ENCODE data around the gene NOL3. TPM values are rescaled to one million over a fixed set of nuclear protein-coding genes. Genes with fewer than 3 reads are reported as not detected.

Gene NOL3
- total and polyA plus RNA-seq, 9 of the 15 experiments (the other 6 are each of a cell fraction or from before 2014, with no cell fraction given): 0.45 to 14.0 (median 5.4) TPM

DNA sequence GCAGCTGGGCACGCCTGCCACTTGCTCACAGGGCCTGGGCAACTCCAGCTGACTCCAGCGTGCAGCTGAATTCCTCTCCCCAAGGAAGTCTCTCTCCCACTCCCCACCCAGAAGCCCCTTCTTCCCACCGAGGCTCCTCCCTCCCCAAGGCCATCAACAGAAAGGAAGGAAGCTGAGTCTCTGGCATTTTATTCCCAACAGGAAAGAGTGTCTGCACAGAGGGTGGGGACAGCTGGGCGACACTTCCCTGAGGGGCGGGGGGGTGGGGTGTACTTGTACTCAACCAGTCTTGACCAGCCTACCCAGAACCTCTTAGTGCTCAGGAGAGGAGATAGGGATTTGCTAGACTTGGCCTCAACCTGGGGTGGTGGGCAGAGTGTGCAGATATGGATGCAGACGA lies 19.7 kb downstream of the NOL3 start, which contains the start of gene EXOC3L1:
Gene EXOC3L1, minus strand, starts transcription at position 96 of the 400 bp plus-strand sequence. CDS start 460 bp downstream, outside the sequence.
- WGBS (ENCODE audit: insufficient coverage, low coverage, missing lambda C conversion rate): 36% methylated on average over 4 of the region's 6 CpGs
- FAIRE-seq (no peak), ATAC-seq (no peak), DNase-seq (ENCODE audit: extremely low read depth in 1 of 4, low spot score in 3 of 4) (no peak)
- Histone ChIP-seq H3K4me1 (replicated peaks in 1 of 2; ENCODE audit: control insufficient read depth in 2 of 2, insufficient read depth in 2 of 2, low read length in 2 of 2) (peaks cover 42 to 72% of the 10 kb centered on the region in 2 experiments), H2AFZ (ENCODE audit: low read depth, low read length) (peak within 1 kb of the TSS; percentile 25), H3K27ac (ENCODE audit: extremely low read depth, low read depth, low read length) (peak within 1 kb of the TSS; percentile 11; the same call in 1 of the 3 replicates), H4K20me1 (replicated peaks; ENCODE audit: control insufficient read depth, insufficient read depth, low read length) (peaks cover 7% of the 10 kb centered on the region; the same call in 1 of the 2 replicates), H3K9me1 (ENCODE audit: control insufficient read depth, insufficient read depth, low read length) (no peaks in the 10 kb centered on the region), H3K79me2 (ENCODE audit: control insufficient read depth, insufficient read depth, low read length) (peaks cover 38% of the 10 kb centered on the region), H3K9ac (ENCODE audit: insufficient read depth in 1 of 2, low read depth in 2 of 2, low read length in 2 of 2) (peak within 1 kb of the TSS; percentile 13 to 63; a peak in 2 of 4 replicates), H3K36me3 (ENCODE audit: control insufficient read depth, insufficient read depth, low read length) (peaks cover 23% of the 10 kb centered on the region), H3K4me2 (ENCODE audit: insufficient read depth, low read length) (peak within 1 kb of the TSS; percentile 97), H3K27me3 (ENCODE audit: control insufficient read depth in 2 of 2, insufficient read depth in 2 of 2, low read length in 2 of 2) (no peaks in the 10 kb centered on the region), H3K9me3 (replicated peaks; ENCODE audit: control insufficient read depth, insufficient read depth, low read depth, low read length) (no peaks in the 10 kb centered on the region), H3K4me3 (no peak within 1 kb of the TSS)
- ChIA-PET CTCF (ENCODE audit: low intra/inter-chr PET ratio) (interaction anchor here (0.7 kb wide), 1 partner anchor 29 kb away, joined by 3 read pairs; no protein-coding TSS in a partner anchor), POLR2A (interaction anchor here (0.6 to 1.1 kb wide), 6 partner anchors 13 to 88 kb away, joined by 3 to 4 read pairs (median 4); partner anchors contain the start of genes FBXL8 and TRADD)
- no TSS peak for BruUV-seq (replicated peaks)
- in situ Hi-C loops (cut with MboI) (no loop called here), intact Hi-C loops (cut with micrococcal nuclease) (loop anchor here (5.0 kb wide), 1 partner anchor 37 kb away; the partner anchor contains the start of gene TMEM208)
- TF ChIP-seq, protein P1, sequence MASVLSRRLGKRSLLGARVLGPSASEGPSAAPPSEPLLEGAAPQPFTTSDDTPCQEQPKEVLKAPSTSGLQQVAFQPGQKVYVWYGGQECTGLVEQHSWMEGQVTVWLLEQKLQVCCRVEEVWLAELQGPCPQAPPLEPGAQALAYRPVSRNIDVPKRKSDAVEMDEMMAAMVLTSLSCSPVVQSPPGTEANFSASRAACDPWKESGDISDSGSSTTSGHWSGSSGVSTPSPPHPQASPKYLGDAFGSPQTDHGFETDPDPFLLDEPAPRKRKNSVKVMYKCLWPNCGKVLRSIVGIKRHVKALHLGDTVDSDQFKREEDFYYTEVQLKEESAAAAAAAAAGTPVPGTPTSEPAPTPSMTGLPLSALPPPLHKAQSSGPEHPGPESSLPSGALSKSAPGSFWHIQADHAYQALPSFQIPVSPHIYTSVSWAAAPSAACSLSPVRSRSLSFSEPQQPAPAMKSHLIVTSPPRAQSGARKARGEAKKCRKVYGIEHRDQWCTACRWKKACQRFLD (CRISPR knock-in tag; IDR thresholded peaks at IDR 0.05): 0 out of 2 replicates have a peak, but pooled peaks have one; percentile 33
- no peak for TF ChIP-seq ZNF23 (CRISPR knock-in tag; IDR thresholded peaks at IDR 0.05)
